ENCODE data around the gene USP38.

GRCh38 chr4:143240939-143241679 lies 56.4 kb downstream of the USP38 start:
- TF ChIP-seq CTCF (IDR thresholded peaks at IDR 0.05; ENCODE audit: borderline replicate concordance, extremely low read depth, low read length, poor library complexity, severe bottlenecking) (no peak), EZH2 (IDR thresholded peaks at IDR 0.05; ENCODE audit: borderline replicate concordance, low read depth, low read length, severe bottlenecking) (no peak)
